HG03558 (cell line): ENCODE data around the gene PRR3.
A peak's percentile ranks its signal among the peaks of the same experiment; 100 is the strongest.

Experiments used
- ATAC-seq: cut with Tn5 transposase; IDR thresholded peaks from one replicate; pipeline ENCODE4 v1.9.1; 2021; ENCODE audit warnings: moderate number of reproducible peaks; ENCODE audit not compliant: unreplicated experiment; ENCODE audit errors: extremely low read depth

Gene PRR3

GRCh38 chr6:30533460-30534294 is 23.4 kb upstream of the PRR3 start:
- ATAC-seq, result no peak

GRCh38 chr6:30537931-30538330 is 19.2 kb upstream of the PRR3 start:
- ATAC-seq, result no peak

- no peak for ATAC-seq
Observed at GRCh38 chr6:30541515-30542403, 15.3 kb upstream of the PRR3 start.

- no peak for ATAC-seq
Observed at GRCh38 chr6:30542404-30542725, 14.7 kb upstream of the PRR3 start.

GRCh38 chr6:30542915-30543314 is 14.2 kb upstream of the PRR3 start:
- no peak for ATAC-seq

GRCh38 chr6:30543821-30544220 is 13.3 kb upstream of the PRR3 start:
- ATAC-seq, result no peak

GRCh38 chr6:30544666-30545272 is 12.3 kb upstream of the PRR3 start:
- no peak for ATAC-seq

GRCh38 chr6:30547454-30547853 is 9.6 kb upstream of the PRR3 start:
- no peak for ATAC-seq

GRCh38 chr6:30548375-30548774 is 8.7 kb upstream of the PRR3 start:
- ATAC-seq, result no peak

GRCh38 chr6:30554404-30554803 is 2.7 kb upstream of the PRR3 start:
- no peak for ATAC-seq

- no peak for ATAC-seq
Observed at GRCh38 chr6:30554962-30555815, 1.9 kb upstream of the PRR3 start.

GRCh38 chr6:30555816-30556065 is 1.4 kb upstream of the PRR3 start:
- ATAC-seq, result no peak

GRCh38 chr6:30556066-30556905 is 809 bp upstream of the PRR3 start, which contains the start of gene GNL1:
TSS of gene GNL1 (minus strand) at chr6:30556489. CDS start at chr6:30556203, 286 bp downstream.
- peak; percentile 29 for ATAC-seq

- ATAC-seq, result no peak
Observed at GRCh38 chr6:30557683-30557981, 537 bp downstream of the PRR3 start.

- no peak for ATAC-seq
Observed at GRCh38 chr6:30560930-30561329, 3.8 kb downstream of the PRR3 start.

GRCh38 chr6:30562470-30563425 is 5.7 kb downstream of the PRR3 start:
- no peak for ATAC-seq

- no peak for ATAC-seq
Observed at GRCh38 chr6:30564114-30564513, 7.0 kb downstream of the PRR3 start.

- no peak for ATAC-seq
Observed at GRCh38 chr6:30565772-30566171, 8.7 kb downstream of the PRR3 start.

- ATAC-seq, result no peak
Observed at GRCh38 chr6:30568245-30568644, 11.2 kb downstream of the PRR3 start.
